Measurements from ENCODE around the gene CYP27A1.

The CYP27A1 gene

GRCh38 chr2:218748741-218749441 lies 33.1 kb upstream of the CYP27A1 start:
- no peak overlapping the region for H2BK15ac ChIP-seq (replicated peaks; ENCODE audit: low read depth)
- no peaks in the 10 kb centered on the region for H3K27me3 ChIP-seq (ENCODE audit: insufficient read depth, low read length, poor library complexity)
- no peak for DNase-seq
- no peak overlapping the region for H3K18ac ChIP-seq (ENCODE audit: low read length)
- no peak overlapping the region for H4K8ac ChIP-seq (ENCODE audit: low read depth, low read length)
- no peak overlapping the region for H3K9ac ChIP-seq (ENCODE audit: low read length)
- H3K36me3 ChIP-seq (ENCODE audit: control insufficient read depth, insufficient read depth, low read length): peaks cover 38% of the 10 kb centered on the region
- H3K23ac ChIP-seq (ENCODE audit: low read length): no peak overlapping the region
- WGBS (ENCODE audit: extremely low coverage, insufficient coverage, low lambda C conversion rate): no CpG with 5 or more reads among the region's 8 CpGs
- H3K56ac ChIP-seq (ENCODE audit: low read length): no peak overlapping the region
- no peak overlapping the region for H2BK5ac ChIP-seq (ENCODE audit: low read length)
- no peaks in the 10 kb centered on the region for H3K79me1 ChIP-seq (ENCODE audit: low read length)
- H3K27ac ChIP-seq (ENCODE audit: low read depth, low read length): no peak overlapping the region
- H4K5ac ChIP-seq (ENCODE audit: low read length): no peak overlapping the region
- no peak overlapping the region for H2AK5ac ChIP-seq (ENCODE audit: low read length)
- no peaks in the 10 kb centered on the region for H3K79me2 ChIP-seq (ENCODE audit: control insufficient read depth, insufficient read depth, low read length)
- no peak overlapping the region for H3K4ac ChIP-seq (ENCODE audit: low read depth, low read length)
- no peak overlapping the region for H3K4me2 ChIP-seq (ENCODE audit: low read length)
- H2BK120ac ChIP-seq (ENCODE audit: low read depth, low read length): no peak overlapping the region
- no peak overlapping the region for H3K4me3 ChIP-seq (ENCODE audit: low read length)
- no peaks in the 10 kb centered on the region for H3K4me1 ChIP-seq (ENCODE audit: control insufficient read depth, low read depth, low read length)

GRCh38 chr2:218754201-218754600 lies 27.7 kb upstream of the CYP27A1 start:
- Histone ChIP-seq H3K4me1 (ENCODE audit: control insufficient read depth, low read depth, low read length) (no peaks in the 10 kb centered on the region), H2BK5ac (ENCODE audit: low read length) (no peak overlapping the region), H2BK15ac (replicated peaks; ENCODE audit: low read depth) (no peak overlapping the region), H3K4ac (ENCODE audit: low read depth, low read length) (no peak overlapping the region), H3K4me3 (ENCODE audit: low read length) (no peak overlapping the region), H3K27me3 (ENCODE audit: insufficient read depth, low read length, poor library complexity) (no peaks in the 10 kb centered on the region), H3K4me2 (ENCODE audit: low read length) (no peak overlapping the region), H4K5ac (ENCODE audit: low read length) (no peak overlapping the region), H3K18ac (ENCODE audit: low read length) (no peak overlapping the region), H2BK120ac (ENCODE audit: low read depth, low read length) (no peak overlapping the region), H3K27ac (ENCODE audit: low read depth, low read length) (no peak overlapping the region), H3K79me1 (ENCODE audit: low read length) (no peaks in the 10 kb centered on the region), H3K9ac (ENCODE audit: low read length) (no peak overlapping the region), H3K56ac (ENCODE audit: low read length) (no peak overlapping the region), H2AK5ac (ENCODE audit: low read length) (no peak overlapping the region), H3K36me3 (ENCODE audit: control insufficient read depth, insufficient read depth, low read length) (peaks cover 28% of the 10 kb centered on the region), H3K79me2 (ENCODE audit: control insufficient read depth, insufficient read depth, low read length) (no peaks in the 10 kb centered on the region), H3K23ac (ENCODE audit: low read length) (no peak overlapping the region), H4K8ac (ENCODE audit: low read depth, low read length) (no peak overlapping the region)
- DNase-seq: no peak
- WGBS (ENCODE audit: extremely low coverage, insufficient coverage, low lambda C conversion rate): no CpG with 5 or more reads among the region's 3 CpGs

GRCh38 chr2:218754781-218755180 lies 27.2 kb upstream of the CYP27A1 start:
- Histone ChIP-seq H3K4me3 (ENCODE audit: low read length) (no peak overlapping the region), H3K36me3 (ENCODE audit: control insufficient read depth, insufficient read depth, low read length) (peaks cover 28% of the 10 kb centered on the region), H3K23ac (ENCODE audit: low read length) (no peak overlapping the region), H2BK15ac (replicated peaks; ENCODE audit: low read depth) (no peak overlapping the region), H2AK5ac (ENCODE audit: low read length) (no peak overlapping the region), H4K5ac (ENCODE audit: low read length) (no peak overlapping the region), H3K79me1 (ENCODE audit: low read length) (no peaks in the 10 kb centered on the region), H3K79me2 (ENCODE audit: control insufficient read depth, insufficient read depth, low read length) (no peaks in the 10 kb centered on the region), H3K27me3 (ENCODE audit: insufficient read depth, low read length, poor library complexity) (no peaks in the 10 kb centered on the region), H3K4me2 (ENCODE audit: low read length) (no peak overlapping the region), H3K27ac (ENCODE audit: low read depth, low read length) (no peak overlapping the region), H3K56ac (ENCODE audit: low read length) (no peak overlapping the region), H3K18ac (ENCODE audit: low read length) (no peak overlapping the region), H2BK5ac (ENCODE audit: low read length) (no peak overlapping the region), H3K4me1 (ENCODE audit: control insufficient read depth, low read depth, low read length) (no peaks in the 10 kb centered on the region), H2BK120ac (ENCODE audit: low read depth, low read length) (no peak overlapping the region), H3K4ac (ENCODE audit: low read depth, low read length) (no peak overlapping the region), H3K9ac (ENCODE audit: low read length) (no peak overlapping the region), H4K8ac (ENCODE audit: low read depth, low read length) (no peak overlapping the region)
- no CpG with 5 or more reads among the region's 7 CpGs for WGBS (ENCODE audit: extremely low coverage, insufficient coverage, low lambda C conversion rate)
- no peak for DNase-seq

GRCh38 chr2:218755198-218755566 lies 26.8 kb upstream of the CYP27A1 start:
- H4K8ac ChIP-seq (ENCODE audit: low read depth, low read length): no peak overlapping the region
- H3K4me1 ChIP-seq (ENCODE audit: control insufficient read depth, low read depth, low read length): no peaks in the 10 kb centered on the region
- H4K5ac ChIP-seq (ENCODE audit: low read length): no peak overlapping the region
- no peaks in the 10 kb centered on the region for H3K27me3 ChIP-seq (ENCODE audit: insufficient read depth, low read length, poor library complexity)
- H3K18ac ChIP-seq (ENCODE audit: low read length): no peak overlapping the region
- H3K23ac ChIP-seq (ENCODE audit: low read length): no peak overlapping the region
- H3K4me2 ChIP-seq (ENCODE audit: low read length): no peak overlapping the region
- H3K27ac ChIP-seq (ENCODE audit: low read depth, low read length): no peak overlapping the region
- no peaks in the 10 kb centered on the region for H3K79me2 ChIP-seq (ENCODE audit: control insufficient read depth, insufficient read depth, low read length)
- H3K4ac ChIP-seq (ENCODE audit: low read depth, low read length): no peak overlapping the region
- H2AK5ac ChIP-seq (ENCODE audit: low read length): no peak overlapping the region
- peaks cover 28% of the 10 kb centered on the region for H3K36me3 ChIP-seq (ENCODE audit: control insufficient read depth, insufficient read depth, low read length)
- no peak overlapping the region for H3K4me3 ChIP-seq (ENCODE audit: low read length)
- no peak for DNase-seq
- no CpG with 5 or more reads among the region's 3 CpGs for WGBS (ENCODE audit: extremely low coverage, insufficient coverage, low lambda C conversion rate)
- no peak overlapping the region for H3K56ac ChIP-seq (ENCODE audit: low read length)
- no peak overlapping the region for H3K9ac ChIP-seq (ENCODE audit: low read length)
- no peak overlapping the region for H2BK5ac ChIP-seq (ENCODE audit: low read length)
- H2BK15ac ChIP-seq (replicated peaks; ENCODE audit: low read depth): no peak overlapping the region
- H3K79me1 ChIP-seq (ENCODE audit: low read length): no peaks in the 10 kb centered on the region
- no peak overlapping the region for H2BK120ac ChIP-seq (ENCODE audit: low read depth, low read length)

DNA sequence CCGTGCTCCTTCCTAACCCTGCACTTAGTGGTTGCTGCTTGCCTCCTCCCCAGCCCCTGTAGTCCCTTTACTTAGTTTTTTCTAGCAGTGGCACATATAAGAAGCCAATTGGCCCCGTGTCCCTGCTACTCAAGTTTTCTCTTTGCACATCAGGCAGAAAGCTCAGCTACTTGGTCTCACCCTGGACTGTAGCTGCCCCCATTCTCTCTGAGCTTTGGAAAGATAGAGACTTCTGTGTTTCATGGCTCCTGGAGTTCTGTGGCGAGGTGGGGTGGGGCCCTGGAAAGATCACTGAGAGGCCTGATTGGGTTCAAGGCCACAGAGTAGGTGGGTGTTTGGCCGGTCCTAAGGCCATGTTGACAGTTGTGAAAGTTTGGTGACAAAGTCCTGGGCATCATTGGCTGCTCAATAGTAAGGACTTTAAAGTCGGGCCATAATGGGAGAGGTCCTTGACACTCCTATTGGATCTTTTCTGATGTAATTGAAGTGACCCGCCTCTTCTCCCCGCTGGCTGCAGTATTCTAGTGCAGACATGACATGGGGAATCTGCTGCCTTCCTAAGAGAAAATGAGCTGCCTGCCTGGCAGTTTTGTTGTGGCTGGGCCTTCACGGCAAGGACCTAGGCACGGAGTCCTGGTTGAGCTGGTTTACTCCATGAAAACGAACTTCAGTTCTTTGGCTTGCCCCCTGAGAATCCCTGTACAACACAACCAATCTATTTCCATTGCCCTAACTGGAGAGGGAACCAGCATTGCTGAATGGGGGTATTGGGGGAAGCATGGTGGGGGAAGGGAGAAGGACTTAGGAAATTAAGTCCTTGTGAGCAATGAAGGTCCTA lies 26.2 kb upstream of the CYP27A1 start:
- H3K4ac ChIP-seq (ENCODE audit: low read depth, low read length): no peak overlapping the region
- H3K27me3 ChIP-seq (ENCODE audit: insufficient read depth, low read length, poor library complexity): no peaks in the 10 kb centered on the region
- no CpG with 5 or more reads among the region's 10 CpGs for WGBS (ENCODE audit: extremely low coverage, insufficient coverage, low lambda C conversion rate)
- H2BK15ac ChIP-seq (replicated peaks; ENCODE audit: low read depth): no peak overlapping the region
- no peaks in the 10 kb centered on the region for H3K79me1 ChIP-seq (ENCODE audit: low read length)
- peaks cover 25% of the 10 kb centered on the region for H3K36me3 ChIP-seq (ENCODE audit: control insufficient read depth, insufficient read depth, low read length)
- H3K79me2 ChIP-seq (ENCODE audit: control insufficient read depth, insufficient read depth, low read length): no peaks in the 10 kb centered on the region
- H3K4me3 ChIP-seq (ENCODE audit: low read length): no peak overlapping the region
- H4K8ac ChIP-seq (ENCODE audit: low read depth, low read length): no peak overlapping the region
- no peak overlapping the region for H3K18ac ChIP-seq (ENCODE audit: low read length)
- H3K23ac ChIP-seq (ENCODE audit: low read length): no peak overlapping the region
- no peak overlapping the region for H3K27ac ChIP-seq (ENCODE audit: low read depth, low read length)
- H4K5ac ChIP-seq (ENCODE audit: low read length): no peak overlapping the region
- no peak for DNase-seq
- H2BK120ac ChIP-seq (ENCODE audit: low read depth, low read length): no peak overlapping the region
- no peak overlapping the region for H3K56ac ChIP-seq (ENCODE audit: low read length)
- H3K9ac ChIP-seq (ENCODE audit: low read length): no peak overlapping the region
- H3K4me2 ChIP-seq (ENCODE audit: low read length): no peak overlapping the region
- H2BK5ac ChIP-seq (ENCODE audit: low read length): no peak overlapping the region
- H3K4me1 ChIP-seq (ENCODE audit: control insufficient read depth, low read depth, low read length): no peaks in the 10 kb centered on the region
- H2AK5ac ChIP-seq (ENCODE audit: low read length): no peak overlapping the region

Data from mesendoderm (in vitro differentiated cells).